NCI-H526 (cell line): Measurements from ENCODE around the gene COQ10A.
A peak's percentile ranks its signal among the peaks of the same experiment; 100 is the strongest.
"Not testable (repeated sequence)": the region's sequence is repeated elsewhere in the genome, so short reads cannot be mapped to it uniquely, and the experiment has no call there.

Experiments
- DNase-seq, 2 experiments: peaks; one replicate each; lab custom pipeline; 2025; lab: John Stamatoyannopoulos, UW

Gene COQ10A

DNA sequence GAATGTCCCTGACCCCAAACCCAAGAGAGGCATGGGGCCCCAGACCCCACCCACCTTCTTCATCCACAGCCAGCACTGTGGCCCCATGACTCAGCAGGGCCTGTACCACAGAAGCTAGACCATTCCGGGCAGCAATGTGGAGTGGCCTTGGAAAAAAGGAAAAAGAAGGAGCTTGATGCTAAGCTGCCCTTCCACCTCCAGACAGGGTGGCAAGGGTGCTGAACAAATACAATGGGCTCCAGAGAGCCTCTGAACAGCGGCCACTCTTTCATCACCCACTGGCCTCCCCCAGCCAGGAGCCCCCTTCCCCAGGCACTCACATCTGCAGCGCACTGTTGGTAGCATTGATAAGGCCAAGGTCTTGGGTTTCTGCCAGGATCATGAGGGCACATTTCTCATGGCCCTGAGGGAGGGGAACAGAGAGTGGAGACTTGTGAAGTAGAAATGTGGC is 23.0 kb upstream of the COQ10A start:
- DNase-seq = no peak

DNA sequence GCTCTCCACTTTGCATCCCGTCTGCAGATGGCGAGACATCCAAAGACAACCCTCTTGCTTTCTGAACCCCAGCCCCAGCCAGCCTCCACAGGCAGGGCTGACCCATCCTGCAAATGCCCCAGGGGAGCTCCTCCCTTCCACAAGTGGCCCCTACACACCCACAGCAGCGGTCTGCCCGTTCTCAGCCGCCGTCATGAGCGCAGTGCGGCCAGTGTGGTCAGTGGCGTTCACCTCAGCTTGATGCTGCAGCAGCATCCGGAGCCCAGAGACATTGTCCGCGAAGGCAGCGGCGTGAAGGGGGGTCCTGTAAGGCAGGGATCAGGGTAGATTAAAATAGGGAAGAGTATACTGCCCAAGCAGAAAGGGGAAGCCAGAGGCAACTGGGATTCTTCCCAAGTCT is 22.2 kb upstream of the COQ10A start:
- DNase-seq = no peak

DNA sequence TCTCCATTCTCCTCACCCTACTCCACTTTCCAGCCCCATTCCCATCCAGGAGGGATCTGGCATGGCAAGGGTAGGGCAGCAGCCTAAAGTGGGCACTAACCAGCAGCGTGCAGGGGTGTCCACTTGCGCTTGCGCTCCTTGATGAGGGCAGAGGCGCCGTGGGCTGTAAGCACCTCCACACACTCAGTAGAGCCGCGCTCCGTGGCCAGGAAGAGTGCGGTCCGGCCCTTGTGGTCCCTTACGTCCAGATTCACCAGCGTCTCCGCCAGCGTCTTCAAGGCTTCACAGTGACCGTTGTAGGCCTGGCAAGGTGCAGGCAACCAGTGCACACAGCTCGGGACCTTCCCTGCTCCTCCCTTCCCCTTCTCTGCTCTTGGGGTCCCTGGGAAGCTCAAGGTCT is 18.8 kb upstream of the COQ10A start:
- DNase-seq = no peak

DNA sequence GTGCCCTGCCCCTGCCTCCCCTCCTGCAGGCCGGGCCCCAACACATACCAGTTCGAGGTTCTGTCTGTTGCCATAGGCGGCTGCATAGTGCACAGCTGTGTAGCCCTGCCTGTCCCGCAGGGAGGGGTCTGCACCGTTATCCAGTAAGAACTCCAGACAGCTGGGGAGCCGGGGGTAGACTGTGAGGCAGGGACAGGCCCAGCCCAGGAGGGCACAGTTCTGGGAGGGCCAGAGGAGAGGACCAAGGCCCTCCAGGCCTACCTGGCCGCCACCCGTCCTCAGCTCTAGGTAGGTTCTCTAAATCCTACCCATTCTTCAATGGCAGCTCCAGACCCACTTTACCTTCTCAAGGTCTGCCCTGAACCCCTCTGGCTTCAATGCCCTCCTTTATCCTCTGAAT is 18.0 kb upstream of the COQ10A start:
- no peak for DNase-seq

DNA sequence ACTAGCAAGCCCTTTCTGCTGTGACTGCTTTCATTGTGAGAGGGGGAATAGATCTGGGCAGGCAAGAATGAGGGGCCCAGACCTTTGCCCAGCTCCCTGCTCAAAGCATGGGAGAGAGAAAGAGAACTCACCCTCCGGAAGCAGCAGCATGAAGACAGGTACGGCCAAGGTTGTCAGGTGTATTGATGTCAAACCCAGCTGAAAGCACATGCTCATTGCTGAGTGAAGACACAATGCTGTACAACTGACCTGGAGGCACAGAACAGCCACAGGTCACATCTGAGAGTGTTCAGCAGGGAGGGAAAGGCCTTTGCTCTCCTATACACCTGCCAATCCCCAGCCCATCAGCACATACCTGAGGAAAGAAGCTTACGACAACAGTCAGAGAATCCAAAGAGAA is 14.1 kb upstream of the COQ10A start:
- DNase-seq = no peak

DNA sequence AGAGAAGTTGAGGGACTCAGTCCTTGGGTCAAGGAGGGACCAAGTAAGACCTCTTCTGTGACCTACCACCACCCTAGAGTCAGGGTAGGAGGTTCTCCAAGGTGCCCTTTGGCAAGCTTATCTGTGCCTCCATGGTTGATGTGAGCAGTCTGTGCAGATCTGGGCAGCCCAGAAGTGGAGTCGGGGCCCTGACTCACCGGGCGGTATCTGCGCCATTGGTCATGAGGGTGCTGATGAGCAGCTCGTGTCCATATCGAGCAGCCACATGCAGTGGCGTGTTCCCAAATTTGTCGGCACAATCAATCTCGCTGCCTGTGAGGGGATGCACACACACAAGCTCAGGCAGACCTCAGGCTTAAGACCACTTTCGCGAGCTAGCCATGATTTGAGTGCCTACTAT is 13.7 kb upstream of the COQ10A start:
- no peak for DNase-seq

DNA sequence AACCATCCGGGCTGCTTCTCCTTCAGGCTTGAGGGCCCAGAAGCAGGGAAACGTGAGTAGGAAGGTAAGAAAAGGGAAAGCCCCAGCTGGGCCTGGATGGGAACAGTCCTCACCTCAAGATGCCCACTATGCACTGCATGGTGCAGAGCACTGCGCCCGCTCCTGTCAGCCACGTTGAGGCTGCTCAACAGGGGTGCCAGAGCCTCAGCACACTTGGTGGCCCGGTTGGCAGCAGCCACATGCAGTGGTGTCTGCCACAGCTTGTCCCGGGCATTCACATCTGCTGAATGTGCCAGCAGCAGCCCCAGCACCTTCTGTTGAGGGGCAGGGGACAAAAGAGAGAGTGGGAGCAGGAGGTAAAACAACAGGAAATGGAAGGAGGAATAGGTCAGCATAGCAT is 11.1 kb upstream of the COQ10A start:
- DNase-seq = no peak

DNA sequence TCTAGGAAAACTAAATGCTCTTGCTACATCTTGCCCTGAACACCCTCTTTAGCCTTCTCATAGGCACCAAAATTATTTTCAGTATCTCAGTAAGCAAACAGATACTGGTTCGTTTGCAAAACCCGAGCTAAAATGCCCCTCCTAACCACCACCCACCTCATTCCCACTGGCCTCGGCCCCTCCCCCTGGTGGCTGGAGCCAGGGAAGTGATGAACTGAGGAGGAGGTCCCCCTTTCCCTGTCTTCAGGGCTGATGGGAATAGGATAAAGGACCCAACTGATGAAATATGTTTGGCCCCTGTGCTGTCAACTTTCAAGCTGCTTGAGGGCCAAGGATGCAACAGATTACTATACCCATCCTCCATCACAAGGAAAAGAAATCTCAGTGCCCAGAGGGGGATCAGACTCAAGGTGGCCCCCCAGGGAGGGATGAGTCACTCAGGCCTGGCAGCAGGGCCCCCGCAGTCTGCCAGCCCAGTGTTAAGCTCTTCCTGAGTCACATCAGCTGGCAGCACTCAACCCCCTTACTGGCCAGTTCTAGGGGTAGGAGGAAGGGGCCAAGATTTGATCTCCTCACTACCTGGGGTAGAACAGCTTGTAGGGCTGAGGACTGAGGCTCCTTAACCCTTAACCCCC is 10.3 kb upstream of the COQ10A start:
- no peak for DNase-seq

DNA sequence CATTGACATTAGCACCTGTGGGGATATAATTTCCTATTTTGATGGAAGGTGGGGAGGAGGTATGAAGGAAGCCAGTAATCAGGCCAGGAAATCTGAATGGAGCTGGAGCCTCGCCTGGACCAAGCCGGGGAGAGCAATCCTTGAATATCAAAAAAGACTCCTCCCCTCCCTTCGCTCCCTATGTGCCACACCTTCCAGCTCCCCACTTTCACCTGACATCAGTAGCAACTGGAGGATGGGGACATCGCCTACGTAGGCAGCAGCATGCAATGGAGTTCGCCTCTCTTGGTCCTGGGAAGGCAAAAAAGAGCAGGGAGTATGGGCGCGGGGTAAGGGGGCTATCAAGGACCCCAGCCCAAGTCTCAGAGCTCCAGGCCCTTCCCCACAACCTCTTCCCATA is 9.7 kb upstream of the COQ10A start:
- DNase-seq = no peak

DNA sequence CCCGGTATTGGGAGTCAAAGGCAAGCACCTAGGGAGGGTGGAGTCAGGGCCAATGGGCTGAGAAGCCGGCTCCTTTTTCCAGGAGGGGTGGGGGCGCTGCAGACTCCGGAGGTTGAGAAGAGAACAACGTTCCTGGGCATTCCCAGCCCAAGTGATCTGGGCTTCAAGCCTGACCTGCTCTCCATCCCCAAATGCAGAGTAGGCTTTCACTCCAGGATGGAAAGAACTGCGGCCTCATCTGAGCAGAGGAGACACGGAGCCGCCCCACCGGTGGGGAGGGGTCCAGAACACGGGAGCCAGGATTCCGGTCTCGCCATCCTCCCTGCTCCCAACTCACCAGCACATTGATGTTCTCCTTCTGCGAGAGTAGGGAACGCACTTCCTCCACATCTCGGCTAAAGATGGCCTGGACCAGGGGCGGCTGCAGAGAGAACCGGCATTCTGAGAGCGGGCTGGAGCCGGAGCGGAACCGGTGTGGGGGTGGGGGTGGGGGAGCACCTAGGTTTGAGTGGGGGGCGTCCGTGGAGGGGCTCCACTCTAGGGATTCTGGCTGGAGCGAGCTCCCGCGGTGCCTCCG is 9.2 kb upstream of the COQ10A start:
- peak; percentile 19 to 70 for DNase-seq

DNA sequence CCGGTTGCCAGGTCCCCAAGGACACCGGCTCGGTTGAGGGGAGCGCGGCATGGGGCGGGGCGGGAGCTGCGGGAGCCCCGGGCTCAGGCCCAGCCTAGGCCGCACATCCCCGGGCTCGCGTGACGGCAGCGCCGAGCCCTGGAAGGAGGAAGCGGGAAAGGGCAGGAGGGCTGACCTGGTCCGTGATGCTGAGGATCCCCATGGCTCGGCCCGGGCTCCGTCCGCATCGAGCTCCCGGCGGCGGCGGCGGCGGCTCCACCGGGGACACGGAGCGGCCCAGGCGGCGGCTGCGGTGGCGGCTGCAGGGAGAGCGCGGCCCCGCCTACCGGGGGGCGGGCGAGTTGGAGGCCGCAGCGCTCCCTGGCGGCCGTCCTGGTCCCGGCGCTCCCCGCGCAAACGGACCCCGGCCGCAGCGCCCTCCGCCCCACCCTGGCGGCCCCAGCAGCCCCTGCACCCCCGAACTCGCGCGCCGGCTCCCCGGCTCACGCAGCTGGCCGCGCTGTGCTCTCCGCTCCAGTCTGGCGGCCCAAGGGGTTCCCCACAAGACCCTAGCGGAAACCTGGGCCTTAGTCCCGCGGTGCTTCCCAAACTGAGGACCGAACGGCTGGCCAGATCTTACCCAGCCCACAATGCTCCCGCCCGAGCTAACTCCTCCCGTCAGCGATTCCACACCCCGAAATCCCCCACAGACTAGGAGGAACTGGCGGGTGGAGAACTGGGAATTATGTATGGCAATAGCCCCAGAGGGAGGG is 8.5 kb upstream of the COQ10A start, which contains the start of gene ANKRD52:
TSS of gene ANKRD52 (minus strand) at position 317 of the 752 bp plus-strand sequence. CDS start at position 202, 115 bp downstream.
- DNase-seq = peak; percentile 51 to 84

DNA sequence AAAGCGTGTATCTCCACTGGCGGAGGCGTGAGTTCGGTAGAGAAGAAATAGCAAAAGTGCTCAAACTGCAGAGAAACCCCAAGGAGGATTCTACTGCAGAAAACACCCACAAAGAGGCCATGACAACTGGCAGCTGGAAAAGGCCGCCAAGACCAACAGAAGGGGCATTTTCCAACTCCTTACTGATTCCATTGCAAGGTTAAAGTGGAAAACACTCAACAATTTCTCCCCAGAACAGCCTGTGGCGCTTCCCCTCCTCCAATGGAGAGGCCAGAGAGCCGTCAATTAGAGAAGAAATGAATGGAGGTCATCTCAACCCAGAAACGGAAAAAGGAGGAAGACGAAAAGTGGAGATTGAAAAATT is 7.9 kb upstream of the COQ10A start:
- DNase-seq = no peak

DNA sequence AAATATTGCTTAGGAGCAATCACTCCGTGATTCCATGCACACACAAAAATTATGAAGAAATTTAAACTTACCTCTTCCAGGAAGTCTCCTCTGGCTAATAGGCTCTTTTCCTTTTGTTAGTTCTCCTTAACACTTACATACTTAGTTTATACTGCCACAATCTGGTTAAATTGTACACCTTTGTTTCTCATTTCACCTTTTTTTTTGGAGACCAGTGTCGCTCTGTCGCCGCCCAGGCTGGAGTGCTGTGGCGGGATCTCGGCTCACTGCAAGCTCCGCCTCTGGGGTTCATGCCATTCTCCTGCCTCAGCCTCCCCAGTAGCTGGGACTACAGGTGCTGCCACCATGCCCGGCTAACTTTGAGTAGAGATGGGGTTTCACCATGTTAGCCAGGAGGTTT is 6.4 kb upstream of the COQ10A start:
- DNase-seq = no peak

DNA sequence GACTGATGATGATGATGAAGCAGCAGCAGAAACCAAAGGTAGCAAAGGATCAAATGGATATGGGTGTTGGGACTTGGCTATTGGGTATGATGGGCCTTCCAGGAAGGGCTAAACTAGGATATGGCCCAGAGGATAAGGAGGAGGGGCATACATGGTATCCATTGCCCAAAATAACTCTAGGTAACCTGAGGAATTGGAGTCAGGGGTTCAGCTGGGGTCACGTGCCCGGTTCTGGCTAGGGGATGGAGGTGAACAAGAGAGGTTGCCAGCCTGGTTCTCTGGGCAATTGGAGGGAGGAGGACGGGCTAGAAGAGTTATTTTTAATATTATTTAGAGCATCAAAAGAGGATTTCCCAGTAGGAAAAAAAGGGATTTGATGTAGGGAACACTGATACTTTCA is 5.8 kb upstream of the COQ10A start:
- DNase-seq = no peak

DNA sequence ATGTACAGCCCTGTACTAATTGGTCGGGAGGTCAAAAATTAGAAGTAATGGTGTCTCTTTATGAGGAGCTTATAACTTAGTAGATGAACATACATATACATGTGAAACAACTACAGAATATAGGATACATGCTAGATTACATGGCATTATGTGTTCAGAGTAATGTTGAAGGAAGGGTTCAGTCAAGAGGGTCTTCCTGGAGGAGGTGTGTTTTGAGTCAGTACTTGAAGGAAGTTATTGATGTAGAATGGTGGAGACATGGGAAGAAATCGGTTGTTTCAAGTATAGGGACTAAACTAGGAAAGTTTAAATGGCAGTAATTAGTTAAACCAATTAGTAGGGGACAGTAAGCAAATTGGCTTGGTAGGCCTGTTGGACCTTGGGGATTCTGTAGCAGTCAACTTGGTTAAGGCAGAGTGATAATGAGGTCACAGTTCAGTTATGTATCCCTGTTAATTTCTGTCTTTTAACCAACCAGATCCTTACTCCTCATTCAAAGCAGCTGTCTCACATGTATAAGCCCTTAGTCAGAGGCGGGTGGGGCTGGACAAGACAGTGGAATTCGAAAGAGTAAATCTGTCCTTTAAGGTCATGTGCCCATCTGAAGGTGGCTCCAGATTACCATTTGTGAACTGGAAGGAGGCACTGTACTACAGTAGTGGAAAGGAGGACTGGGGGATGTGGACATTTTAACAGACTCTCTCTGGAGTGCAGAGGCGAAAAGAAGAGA is 5.1 kb upstream of the COQ10A start:
- DNase-seq = no peak

DNA sequence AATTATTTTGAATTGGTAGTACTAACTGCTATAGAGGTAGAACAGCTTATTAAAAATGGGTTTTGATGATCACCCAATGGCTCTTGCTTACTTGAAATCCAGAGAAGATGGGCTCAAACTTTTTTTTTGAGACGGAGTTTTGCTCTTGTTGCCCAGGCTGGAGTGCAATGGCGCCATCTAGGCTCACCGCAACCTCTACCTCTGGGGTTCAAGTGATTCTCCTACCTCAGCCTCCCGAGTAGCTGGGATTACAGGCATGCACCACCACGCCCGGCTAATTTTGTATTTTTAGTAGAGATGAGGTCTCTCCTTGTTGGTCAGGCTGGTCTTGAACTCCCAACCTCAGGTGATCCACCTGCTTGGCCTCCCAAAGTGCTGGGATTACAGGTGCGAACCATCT is 3.8 kb upstream of the COQ10A start:
- DNase-seq = not testable (repeated sequence)

DNA sequence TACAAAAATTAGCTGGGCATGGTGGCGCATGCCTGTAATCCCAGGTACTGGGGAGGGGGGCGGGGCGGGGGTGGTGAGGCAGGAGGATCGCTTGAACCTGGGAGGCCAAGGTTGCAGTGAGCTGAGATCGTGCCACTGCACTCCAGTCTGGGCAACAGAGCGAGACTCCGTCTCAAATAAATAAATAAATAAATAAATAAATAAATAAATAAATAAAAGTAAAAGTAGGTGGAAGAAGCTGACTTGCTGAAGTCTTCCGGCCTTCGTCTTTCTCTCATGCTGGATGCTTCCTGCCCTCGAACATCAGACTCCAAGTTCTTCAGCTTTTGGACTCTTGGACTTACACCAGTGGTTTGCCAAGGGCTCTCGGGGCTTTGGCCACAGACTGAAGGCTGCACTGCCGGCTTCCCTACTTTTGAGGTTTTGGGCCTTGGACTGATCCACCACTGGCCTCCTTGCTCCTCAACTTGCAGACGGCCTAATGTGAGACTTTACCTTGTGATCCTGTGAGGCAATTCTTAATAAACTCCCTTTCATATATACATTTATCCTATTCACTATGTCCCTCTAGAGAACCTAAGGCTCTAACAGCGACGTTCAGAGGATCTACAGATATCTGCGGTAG is 562 bp upstream of the COQ10A start:
- peak in 1 of 2 experiments; percentile 29 for DNase-seq

DNA sequence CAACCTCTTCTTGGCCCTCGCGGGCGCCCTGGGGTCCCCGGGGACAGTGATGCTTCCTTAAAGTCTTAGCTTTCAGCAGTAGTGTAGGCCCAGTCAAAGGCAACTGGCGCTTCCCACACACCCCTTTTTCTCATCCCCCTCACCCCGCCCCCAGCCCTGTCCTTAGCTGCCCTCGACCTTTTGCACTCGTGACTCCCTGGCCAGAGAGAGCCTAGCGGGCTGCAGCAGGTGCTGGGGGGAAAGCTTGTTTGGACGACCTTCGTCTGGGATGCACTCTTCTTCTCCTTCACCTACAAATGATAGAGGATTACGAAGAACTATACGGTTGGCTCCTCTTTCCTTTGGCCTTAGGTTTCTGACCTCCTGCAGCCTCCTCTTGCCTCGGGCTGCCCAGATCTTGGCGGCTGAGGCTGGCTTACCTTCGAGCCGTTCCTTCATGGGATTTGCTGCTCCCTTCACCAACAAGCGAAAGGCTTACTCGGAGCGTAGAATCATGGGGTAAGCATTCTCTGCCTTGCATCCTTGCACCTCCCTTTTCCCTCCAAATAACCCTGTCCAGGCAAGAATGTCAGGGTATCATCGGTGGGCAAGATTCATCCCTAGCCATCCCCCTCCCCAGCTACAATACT is 815 bp downstream of the COQ10A start:
- peak in 1 of 2 experiments; percentile 59 for DNase-seq

DNA sequence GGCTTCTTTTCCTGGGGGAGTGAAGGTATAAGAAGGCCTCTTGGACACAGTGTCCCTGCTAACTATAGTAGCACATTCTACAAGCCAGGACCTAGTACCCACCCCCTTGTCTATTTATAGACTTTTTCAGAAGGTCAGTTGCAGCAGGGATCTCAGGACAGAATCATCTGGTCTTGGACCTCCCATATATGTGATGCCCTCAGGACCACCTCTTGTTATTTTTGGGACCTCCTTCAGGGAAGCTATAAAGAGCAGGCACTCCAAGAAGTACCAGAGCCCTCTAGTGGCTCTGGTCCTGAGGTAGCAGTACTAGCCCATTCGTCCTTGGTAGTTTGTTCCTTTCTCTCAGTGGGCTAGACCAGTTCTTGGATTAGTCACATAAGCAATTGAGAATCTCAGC is 4.3 kb downstream of the COQ10A start:
- no peak for DNase-seq

DNA sequence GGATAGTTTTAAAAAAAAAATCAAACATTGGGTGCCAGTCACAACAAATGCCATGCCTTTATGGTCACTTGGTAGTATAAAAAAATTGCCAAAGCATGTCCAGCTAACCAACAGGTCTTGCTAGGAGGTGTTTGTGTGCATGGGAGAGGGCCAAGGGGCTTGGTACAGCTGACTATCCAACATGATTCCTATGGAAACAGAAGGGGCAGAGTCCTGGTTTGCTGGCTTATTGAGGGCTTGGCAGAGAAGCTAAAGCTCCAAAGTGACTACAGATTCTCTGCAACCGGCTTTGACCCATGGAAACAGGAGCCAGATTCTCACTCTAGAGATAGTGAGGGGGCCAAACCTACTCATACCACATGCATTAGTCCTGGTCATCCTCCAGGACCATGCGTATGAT is 5.7 kb downstream of the COQ10A start:
- DNase-seq = not testable (repeated sequence)

DNA sequence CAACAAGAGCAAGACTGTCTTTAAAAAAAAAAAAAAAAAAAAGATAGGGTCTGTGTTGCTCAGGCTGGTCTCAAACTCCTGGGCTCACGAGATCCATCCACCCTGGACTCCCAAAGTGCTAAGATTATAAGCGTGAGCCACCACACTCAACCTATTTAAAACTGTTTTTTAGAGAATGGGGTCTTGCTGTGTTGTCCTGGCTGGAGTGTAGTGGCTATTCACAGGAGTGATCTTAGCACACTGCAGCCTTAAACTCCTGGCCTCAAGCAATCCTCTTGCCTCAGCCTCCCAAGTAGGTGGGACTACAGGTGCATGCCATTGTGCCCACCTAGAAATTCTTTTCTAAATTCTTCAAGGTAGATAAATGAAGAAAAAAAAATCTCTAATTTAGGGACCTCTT is 7.6 kb downstream of the COQ10A start:
- no peak for DNase-seq

DNA sequence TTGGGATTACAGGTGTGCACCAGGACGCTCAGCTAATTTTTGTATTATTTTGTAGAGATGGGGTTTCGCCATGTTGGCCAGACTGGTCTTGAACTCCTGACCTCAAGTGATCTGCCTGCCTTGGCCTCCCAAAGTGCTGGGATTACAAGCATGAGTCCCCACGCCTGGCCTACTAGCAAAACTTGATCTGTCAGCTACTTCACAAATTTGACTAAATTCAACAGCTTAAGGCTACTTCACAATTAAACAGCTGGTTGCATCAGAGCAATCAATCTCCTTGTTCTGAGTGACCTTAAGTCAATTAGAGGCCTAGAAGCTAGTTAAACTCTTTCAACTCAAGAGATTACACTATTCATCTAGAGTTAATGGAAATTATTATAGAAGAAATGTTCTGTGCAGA is 12.2 kb downstream of the COQ10A start:
- no peak for DNase-seq
